HFFc6 (cell line): ENCODE data around the gene RELN. TPM values are rescaled to one million over a fixed set of nuclear protein-coding genes. Genes with fewer than 3 reads are reported as not detected.

Experiments
- DNase-seq: peaks from one replicate; pipeline ENCODE4 v3.0.0-alpha.2; 2018
- H3K27ac Mint-ChIP-seq: 2 replicates; pipeline ENCODE4 v1.8.0; 2020; ENCODE audit warnings: mild to moderate bottlenecking, mixed read lengths
- H3K27me3 Mint-ChIP-seq: 2 replicates; pipeline ENCODE4 v1.8.0; 2021; ENCODE audit warnings: mild to moderate bottlenecking, moderate library complexity, mixed read lengths; ENCODE audit not compliant: insufficient read depth
- H3K36me3 Mint-ChIP-seq: 2 replicates; pipeline ENCODE4 v1.8.0; 2021; ENCODE audit warnings: low read depth, mixed read lengths
- H3K4me1 Mint-ChIP-seq: 2 replicates; pipeline ENCODE4 v1.8.0; 2020; ENCODE audit warnings: low read depth, mixed read lengths
- H3K4me3 Mint-ChIP-seq: 2 replicates; pipeline ENCODE4 v1.8.0; 2020; ENCODE audit warnings: mild to moderate bottlenecking, moderate library complexity, mixed read lengths
- H3K9me3 Mint-ChIP-seq: 2 replicates; pipeline ENCODE4 v1.8.0; 2020; ENCODE audit warnings: mild to moderate bottlenecking, mixed read lengths
- total RNA-seq, 6 experiments: library from RNA; stranded (reverse); fragmentation: NEBNext Ultra II Directional; extraction: Animal tissue kit (Norgen Biotek cat#: 25700); gene quantifications; 2 replicates in 1 of 6; 3 replicates in 5 of 6; pipeline ENCODE4 v1.2.3, GENCODE V29; 2021
- TF ChIP-seq, protein P1 (sequence below): fragments of 200-600 bp; sonication (generic); IDR thresholded peaks from 2 replicates; pipeline ENCODE4 v1.5.0; 2021; ENCODE audit warnings: antibody characterized with exemption, mild to moderate bottlenecking

The RELN gene
- total RNA-seq, 6 experiments from 2014 or later, result 0.02 to 0.24 (median 0.03) TPM

- no peak overlapping the region for H3K4me3 Mint-ChIP-seq
- H3K36me3 Mint-ChIP-seq, result peaks cover 4% of the 10 kb centered on the region; the same call in 1 of the 2 replicates
- TF ChIP-seq, protein P1, sequence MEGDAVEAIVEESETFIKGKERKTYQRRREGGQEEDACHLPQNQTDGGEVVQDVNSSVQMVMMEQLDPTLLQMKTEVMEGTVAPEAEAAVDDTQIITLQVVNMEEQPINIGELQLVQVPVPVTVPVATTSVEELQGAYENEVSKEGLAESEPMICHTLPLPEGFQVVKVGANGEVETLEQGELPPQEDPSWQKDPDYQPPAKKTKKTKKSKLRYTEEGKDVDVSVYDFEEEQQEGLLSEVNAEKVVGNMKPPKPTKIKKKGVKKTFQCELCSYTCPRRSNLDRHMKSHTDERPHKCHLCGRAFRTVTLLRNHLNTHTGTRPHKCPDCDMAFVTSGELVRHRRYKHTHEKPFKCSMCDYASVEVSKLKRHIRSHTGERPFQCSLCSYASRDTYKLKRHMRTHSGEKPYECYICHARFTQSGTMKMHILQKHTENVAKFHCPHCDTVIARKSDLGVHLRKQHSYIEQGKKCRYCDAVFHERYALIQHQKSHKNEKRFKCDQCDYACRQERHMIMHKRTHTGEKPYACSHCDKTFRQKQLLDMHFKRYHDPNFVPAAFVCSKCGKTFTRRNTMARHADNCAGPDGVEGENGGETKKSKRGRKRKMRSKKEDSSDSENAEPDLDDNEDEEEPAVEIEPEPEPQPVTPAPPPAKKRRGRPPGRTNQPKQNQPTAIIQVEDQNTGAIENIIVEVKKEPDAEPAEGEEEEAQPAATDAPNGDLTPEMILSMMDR, result no peak
- no peak overlapping the region for H3K27ac Mint-ChIP-seq
- peaks cover 13% of the 10 kb centered on the region for H3K4me1 Mint-ChIP-seq
- H3K9me3 Mint-ChIP-seq, result no peaks in the 10 kb centered on the region
- peaks cover 9% of the 10 kb centered on the region; the same call in 1 of the 2 replicates for H3K27me3 Mint-ChIP-seq
- DNase-seq, result no peak
Measured at GRCh38 chr7:103592187-103592586, 397.3 kb downstream of the RELN start.

DNA sequence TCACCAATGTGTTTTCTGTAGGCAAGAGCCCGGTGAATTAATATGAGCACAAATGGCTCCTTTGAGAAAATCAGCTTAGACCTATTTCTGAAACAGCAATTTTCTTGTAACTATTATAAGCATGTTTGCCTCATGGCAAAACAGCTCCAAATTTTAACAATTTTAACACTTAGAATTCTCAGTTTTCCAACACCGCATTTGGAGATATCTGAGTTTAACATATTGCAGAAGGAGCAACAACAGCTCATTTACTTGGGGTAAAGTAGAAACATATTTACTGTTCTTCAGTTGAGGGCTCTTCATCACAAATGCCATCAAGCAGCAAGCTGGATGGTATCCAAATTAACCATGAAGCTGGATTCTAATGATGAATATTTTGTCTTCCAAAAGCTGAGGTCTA lies 409.4 kb downstream of the RELN start:
- Mint-ChIP-seq H3K27ac (no peak overlapping the region), H3K27me3 (peaks cover 13% of the 10 kb centered on the region), H3K9me3 (no peaks in the 10 kb centered on the region), H3K4me3 (no peak overlapping the region), H3K36me3 (no peaks in the 10 kb centered on the region), H3K4me1 (no peaks in the 10 kb centered on the region)
- no peak for DNase-seq
- TF ChIP-seq, protein P1, result no peak

DNA sequence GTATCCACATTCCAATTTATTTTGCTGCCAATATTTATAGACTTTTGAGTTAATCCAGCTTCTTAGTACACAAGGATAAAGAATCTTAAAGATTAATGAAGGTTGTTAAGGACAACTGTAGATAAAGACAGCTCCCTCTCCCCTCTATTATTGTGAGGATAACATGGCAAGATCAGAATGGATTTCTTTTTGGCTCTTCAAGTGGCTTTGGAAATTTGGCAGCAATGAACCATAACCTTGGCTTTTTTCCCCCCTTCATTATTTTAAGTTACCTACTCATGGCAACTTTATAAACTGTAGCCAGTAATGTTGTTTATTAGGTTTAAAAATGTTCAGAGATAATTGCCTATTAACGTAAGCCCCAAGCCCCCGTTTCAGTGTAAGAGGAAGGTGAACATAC lies 412.4 kb downstream of the RELN start:
- no peak for DNase-seq
- Mint-ChIP-seq H3K27me3 (peaks cover 13% of the 10 kb centered on the region), H3K36me3 (no peaks in the 10 kb centered on the region), H3K4me1 (no peaks in the 10 kb centered on the region), H3K9me3 (no peaks in the 10 kb centered on the region), H3K27ac (no peak overlapping the region), H3K4me3 (no peak overlapping the region)
- TF ChIP-seq, protein P1, result no peak

GRCh38 chr7:103576641-103577040 lies 412.8 kb downstream of the RELN start:
- Mint-ChIP-seq H3K27ac (no peak overlapping the region), H3K27me3 (peaks cover 10% of the 10 kb centered on the region)

GRCh38 chr7:103574576-103574975 lies 414.9 kb downstream of the RELN start:
- H3K4me1 Mint-ChIP-seq, result peaks cover 11% of the 10 kb centered on the region
- no peak overlapping the region for H3K27ac Mint-ChIP-seq
- no peaks in the 10 kb centered on the region for H3K9me3 Mint-ChIP-seq
- TF ChIP-seq, protein P1, result no peak
- no peak for DNase-seq
- H3K4me3 Mint-ChIP-seq, result no peak overlapping the region
- H3K27me3 Mint-ChIP-seq, result peaks cover 10% of the 10 kb centered on the region
- H3K36me3 Mint-ChIP-seq, result no peaks in the 10 kb centered on the region

More at GRCh38 chr7:103576641-103577040, 412.8 kb downstream of the RELN start:
- Mint-ChIP-seq H3K36me3 (no peaks in the 10 kb centered on the region), H3K4me3 (no peak overlapping the region), H3K9me3 (no peaks in the 10 kb centered on the region), H3K4me1 (no peaks in the 10 kb centered on the region)
- TF ChIP-seq, protein P1, result no peak
- DNase-seq, result no peak
